HEK293 (cell line): ENCODE measurements around the gene DICER1.

Experiments used
- CTCF ChIA-PET: fragments of 350-600 bp; formaldehyde crosslinking; extraction: SDS; loops from one replicate; lab custom pipeline; 2021; ENCODE audit warnings: antibody characterized with exemption; lab: Yijun Ruan, JAX
- POLR2A ChIA-PET: fragments of 300-600 bp; formaldehyde crosslinking; extraction: SDS; loops from one replicate; lab custom pipeline; 2020; ENCODE audit warnings: antibody characterized with exemption, inconsistent platforms; lab: Yijun Ruan, JAX
- H3K27ac ChIP-seq: fragments of 200-500 bp; sonication (Bioruptor generic); 2 replicates; pipeline ENCODE4 v1.5.1; 2014; ENCODE audit warnings: low read depth, low read length, control low read depth, inconsistent platforms; ENCODE audit errors: extremely low read depth
- H3K36me3 ChIP-seq, 2 experiments: fragments of 200-500 bp in 1 of 2; sonication (Bioruptor generic) in 1 of 2; 1 replicate in 1 of 2; 2 replicates in 1 of 2; pipeline ENCODE4 v1.5.1; 2014 to 2017; ENCODE audit warnings: inconsistent platforms in 2 of 2, low read length in 2 of 2; ENCODE audit not compliant: control insufficient read depth in 2 of 2, insufficient read depth in 1 of 2
- H3K4me1 ChIP-seq: fragments of 200-500 bp; sonication (Bioruptor generic); 2 replicates; pipeline ENCODE4 v1.5.1; 2014; ENCODE audit warnings: mild to moderate bottlenecking, low read length, inconsistent platforms; ENCODE audit not compliant: control insufficient read depth, insufficient read depth
- H3K4me3 ChIP-seq: 2 replicates; pipeline ENCODE4 v1.5.1; 2011; ENCODE audit warnings: low read depth, mild to moderate bottlenecking, control low read depth, low read length, moderate library complexity
- H3K9me3 ChIP-seq: fragments of 200-500 bp; sonication (Bioruptor generic); 2 replicates; pipeline ENCODE4 v1.5.1; 2014; ENCODE audit warnings: low read depth, low read length, inconsistent platforms; ENCODE audit not compliant: control insufficient read depth, insufficient read depth
- GLIS1 ChIP-seq: fragments of 450-650 bp; formaldehyde crosslinking; IDR thresholded peaks from 2 replicates; pipeline ENCODE4 v1.5.1; 2016; ENCODE audit warnings: missing biosample characterization, missing genetic modification characterization
- MEIS1 ChIP-seq: sonication (generic); formaldehyde crosslinking; IDR thresholded peaks from 2 replicates; pipeline ENCODE4 v1.8.1; 2022; ENCODE audit warnings: missing genetic modification reagents, mild to moderate bottlenecking, borderline replicate concordance
- REST ChIP-seq: fragments of 450-650 bp; formaldehyde crosslinking; IDR thresholded peaks from 2 replicates; pipeline ENCODE4 v1.5.1; 2016; ENCODE audit warnings: missing biosample characterization, missing genetic modification characterization
- SP2 ChIP-seq: fragments of 450-650 bp; formaldehyde crosslinking; IDR thresholded peaks from 2 replicates; pipeline ENCODE4 v1.5.1; 2016; ENCODE audit warnings: missing biosample characterization, missing genetic modification characterization
- ZBTB10 ChIP-seq: fragments of 450-650 bp; formaldehyde crosslinking; IDR thresholded peaks from 2 replicates; pipeline ENCODE4 v1.5.1; 2016; ENCODE audit warnings: missing biosample characterization, missing genetic modification characterization
- ZBTB49 ChIP-seq: fragments of 450-650 bp; formaldehyde crosslinking; IDR thresholded peaks from 2 replicates; pipeline ENCODE4 v1.5.1; 2016; ENCODE audit warnings: missing biosample characterization, missing genetic modification characterization, low read depth
- ZNF155 ChIP-seq: fragments of 450-650 bp; formaldehyde crosslinking; IDR thresholded peaks from 2 replicates; pipeline ENCODE4 v1.5.1; 2016; ENCODE audit warnings: missing biosample characterization, missing genetic modification characterization
- ZNF174 ChIP-seq: fragments of 450-650 bp; formaldehyde crosslinking; IDR thresholded peaks from 2 replicates; pipeline ENCODE4 v1.5.0; 2017; ENCODE audit warnings: missing biosample characterization, mild to moderate bottlenecking, missing genetic modification characterization
- ZNF211 ChIP-seq: fragments of 450-650 bp; formaldehyde crosslinking; IDR thresholded peaks from 2 replicates; pipeline ENCODE4 v1.5.1; 2016; ENCODE audit warnings: low read depth, missing biosample characterization, missing genetic modification characterization
- ZNF311 ChIP-seq: fragments of 450-650 bp; formaldehyde crosslinking; IDR thresholded peaks from 2 replicates; pipeline ENCODE4 v1.5.1; 2017; ENCODE audit warnings: missing biosample characterization, missing genetic modification characterization, borderline replicate concordance
- ZNF513 ChIP-seq: fragments of 450-650 bp; IDR thresholded peaks from 2 replicates; pipeline ENCODE4 v1.5.1; 2018; ENCODE audit warnings: missing biosample characterization, missing genetic modification characterization
- ZNF555 ChIP-seq: fragments of 450-650 bp; formaldehyde crosslinking; conservative IDR thresholded peaks from 2 replicates; pipeline ENCODE4 v1.5.1; 2017; ENCODE audit warnings: missing biosample characterization, mild to moderate bottlenecking, missing genetic modification characterization, inconsistent platforms
- ZNF560 ChIP-seq: fragments of 450-650 bp; formaldehyde crosslinking; IDR thresholded peaks from 2 replicates; pipeline ENCODE4 v1.5.1; 2017; ENCODE audit warnings: missing biosample characterization, missing genetic modification characterization, borderline replicate concordance
- ZNF692 ChIP-seq: fragments of 450-650 bp; formaldehyde crosslinking; IDR thresholded peaks from 2 replicates; pipeline ENCODE4 v1.5.1; 2016; ENCODE audit warnings: missing biosample characterization, missing genetic modification characterization
- ZNF707 ChIP-seq: fragments of 450-650 bp; formaldehyde crosslinking; IDR thresholded peaks from 2 replicates; pipeline ENCODE4 v1.5.1; 2016; ENCODE audit warnings: missing biosample characterization, missing genetic modification characterization
- ZNF76 ChIP-seq: fragments of 450-650 bp; formaldehyde crosslinking; IDR thresholded peaks from 2 replicates; pipeline ENCODE4; 2016; ENCODE audit warnings: low read depth, missing biosample characterization, missing genetic modification characterization, borderline replicate concordance
- ZNF792 ChIP-seq: fragments of 450-650 bp; formaldehyde crosslinking; IDR thresholded peaks from 2 replicates; pipeline ENCODE4 v1.5.1; 2016; ENCODE audit warnings: missing biosample characterization, missing genetic modification characterization
- ZSCAN16 ChIP-seq: fragments of 450-650 bp; formaldehyde crosslinking; IDR thresholded peaks from 2 replicates; pipeline ENCODE4 v1.5.1; 2016; ENCODE audit warnings: missing biosample characterization, missing genetic modification characterization

The DICER1 gene

GRCh38 chr14:95133282-95133681 lies 24.0 kb downstream of the DICER1 start:
- no peaks in the 10 kb centered on the region for H3K9me3 ChIP-seq
- peaks cover 4% of the 10 kb centered on the region; the same call in 1 of the 2 replicates for H3K4me1 ChIP-seq
- no peak overlapping the region for H3K4me3 ChIP-seq
- CTCF ChIA-PET, result no interaction called here
- peaks cover 25 to 49% of the 10 kb centered on the region in 2 experiments for H3K36me3 ChIP-seq
- POLR2A ChIA-PET, result no interaction called here
- H3K27ac ChIP-seq, result no peak overlapping the region
- TF ChIP-seq ZNF174 (tag by site-specific recombination) (no peak), SP2 (no peak), ZNF707 (tag by site-specific recombination) (no peak), ZNF311 (tag by site-specific recombination) (no peak), MEIS1 (no peak), ZBTB49 (tag by site-specific recombination) (no peak), ZNF513 (tag by site-specific recombination) (no peak), ZNF211 (tag by site-specific recombination) (no peak), ZNF555 (no peak), ZNF792 (tag by site-specific recombination) (no peak), ZNF560 (tag by site-specific recombination) (no peak), ZNF692 (tag by site-specific recombination) (no peak), ZNF76 (tag by site-specific recombination) (no peak), ZSCAN16 (tag by site-specific recombination) (no peak), GLIS1 (tag by site-specific recombination) (no peak), ZBTB10 (tag by site-specific recombination) (no peak), ZNF155 (no peak), REST (tag by site-specific recombination) (no peak)
